Stimulated activated effector memory CD8-positive, alpha-beta T cell treated with anti-CD3 and anti-CD28 coated beads, Interleukin-12 subunit alpha, Interleukin-12 subunit beta, amount 100 ng/mL, for 72 hours (primary cell): ENCODE measurements around the gene ADGRV1.
"Not testable (repeated sequence)": the region's sequence is repeated elsewhere in the genome, so short reads cannot be mapped to it uniquely, and the experiment has no call there.

Experiments used
- ATAC-seq: fragments of 150-1000 bp; cut with Tn5 transposase; 2 replicates; pipeline ENCODE4 v1.10.0; 2021
- DNase-seq, 2 donors: peaks; one replicate each; pipeline ENCODE4 v3.0.0; 2021 to 2022; ENCODE audit warnings: low spot score in 2 of 2
- H3K27ac Mint-ChIP-seq: one replicate; pipeline ENCODE4 v1.8.0; 2022; ENCODE audit warnings: mild to moderate bottlenecking, mixed read lengths
- H3K36me3 Mint-ChIP-seq: one replicate; pipeline ENCODE4 v1.8.0; 2022; ENCODE audit warnings: mild to moderate bottlenecking, mixed read lengths
- H3K4me1 Mint-ChIP-seq: one replicate; pipeline ENCODE4 v1.8.0; 2022; ENCODE audit warnings: mixed read lengths
- H3K4me3 Mint-ChIP-seq: one replicate; pipeline ENCODE4 v1.8.0; 2022; ENCODE audit warnings: mild to moderate bottlenecking, mixed read lengths
- H3K9me3 Mint-ChIP-seq: one replicate; pipeline ENCODE4 v1.8.0; 2022; ENCODE audit warnings: mixed read lengths

Gene ADGRV1

DNA sequence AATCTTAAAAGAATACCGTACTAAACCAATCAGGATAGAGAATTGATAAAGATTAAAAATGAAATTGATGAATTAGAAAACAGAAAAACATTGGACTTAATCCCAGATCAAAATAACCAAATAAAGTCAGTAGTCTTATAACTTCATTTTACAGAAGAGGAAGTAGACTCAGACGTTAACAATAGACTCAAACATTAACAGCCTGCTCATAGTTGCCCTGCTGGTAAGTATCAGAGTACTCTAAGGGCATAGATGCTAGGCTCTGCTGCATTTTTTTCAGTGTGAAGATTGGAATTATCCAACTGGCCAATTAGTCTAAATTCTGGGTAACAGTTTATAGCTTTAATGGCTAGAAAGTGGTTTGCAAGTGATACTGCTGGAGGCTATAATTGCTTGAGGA lies 42.9 kb downstream of the ADGRV1 start:
- DNase-seq (no peak), ATAC-seq (no peak)
- Mint-ChIP-seq H3K27ac (no peak overlapping the region), H3K36me3 (no peaks in the 10 kb centered on the region), H3K4me3 (no peak overlapping the region), H3K4me1 (no peaks in the 10 kb centered on the region), H3K9me3 (no peaks in the 10 kb centered on the region)

DNA sequence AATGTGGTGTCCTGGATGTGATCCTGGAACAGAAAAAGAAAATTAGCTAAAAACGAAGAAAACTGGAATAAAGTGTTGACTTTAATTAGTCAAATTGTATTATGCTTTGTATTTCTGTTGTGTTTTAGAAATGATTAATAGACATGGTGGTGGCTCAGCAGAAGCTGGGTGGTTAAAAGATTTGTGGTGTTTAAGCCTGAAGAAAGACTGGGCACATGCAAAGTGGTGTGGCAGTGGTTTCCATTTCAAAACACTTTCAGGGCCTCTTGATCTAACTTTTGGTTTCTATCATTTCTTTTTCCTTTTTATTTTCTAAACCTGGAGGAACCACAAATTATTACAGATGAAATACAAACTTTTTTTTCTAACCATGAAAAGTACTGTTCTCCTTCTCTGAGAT lies 44.1 kb downstream of the ADGRV1 start:
- Mint-ChIP-seq H3K4me3 (no peak overlapping the region), H3K4me1 (no peaks in the 10 kb centered on the region), H3K36me3 (no peaks in the 10 kb centered on the region), H3K9me3 (no peaks in the 10 kb centered on the region), H3K27ac (no peak overlapping the region)
- no peak for DNase-seq
- ATAC-seq: no peak

DNA sequence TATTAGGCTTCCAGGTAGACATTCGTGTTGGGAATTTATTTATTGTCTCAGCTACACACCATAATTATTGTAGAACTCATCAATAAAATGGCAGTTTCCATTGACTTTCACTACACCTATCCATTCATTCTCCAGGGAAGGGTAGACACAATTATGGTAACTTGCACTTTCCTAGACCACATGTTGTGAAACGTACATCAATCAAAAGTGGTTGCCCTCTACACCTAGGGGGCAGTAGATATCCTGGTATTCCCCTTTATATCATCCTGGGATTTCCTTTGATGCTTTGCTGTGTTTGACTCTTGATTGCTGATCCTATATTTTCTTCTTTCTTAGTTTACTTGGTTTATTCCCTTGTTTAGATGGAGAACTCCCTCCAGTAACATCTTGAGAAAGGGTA lies 47.9 kb downstream of the ADGRV1 start:
- no peak overlapping the region for H3K4me3 Mint-ChIP-seq
- H3K27ac Mint-ChIP-seq: no peak overlapping the region
- H3K36me3 Mint-ChIP-seq: no peaks in the 10 kb centered on the region
- ATAC-seq: no peak
- H3K9me3 Mint-ChIP-seq: no peaks in the 10 kb centered on the region
- H3K4me1 Mint-ChIP-seq: no peaks in the 10 kb centered on the region
- no peak for DNase-seq

DNA sequence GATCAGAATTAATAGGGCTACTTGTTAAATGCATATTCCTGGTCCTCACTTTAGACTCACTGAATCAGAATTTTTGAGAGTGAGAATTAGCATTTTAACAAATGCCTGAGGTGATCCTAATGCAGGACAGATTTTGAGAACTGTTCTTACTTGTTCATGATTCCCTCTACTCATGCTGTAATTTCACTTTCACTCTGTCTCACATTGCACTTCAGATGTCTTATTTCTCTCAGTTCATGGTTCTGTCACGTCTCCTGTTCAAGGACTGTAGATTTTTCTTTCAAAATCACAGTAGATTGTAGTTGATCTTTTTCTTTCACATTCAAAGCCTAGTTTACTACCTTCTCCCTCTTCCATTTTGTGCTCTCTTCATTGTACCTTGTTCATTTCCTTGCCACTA lies 54.3 kb downstream of the ADGRV1 start:
- Mint-ChIP-seq H3K4me1 (peaks cover 8% of the 10 kb centered on the region), H3K36me3 (no peaks in the 10 kb centered on the region), H3K9me3 (no peaks in the 10 kb centered on the region), H3K27ac (no peak overlapping the region), H3K4me3 (no peak overlapping the region)
- DNase-seq: no peak
- ATAC-seq: no peak

DNA sequence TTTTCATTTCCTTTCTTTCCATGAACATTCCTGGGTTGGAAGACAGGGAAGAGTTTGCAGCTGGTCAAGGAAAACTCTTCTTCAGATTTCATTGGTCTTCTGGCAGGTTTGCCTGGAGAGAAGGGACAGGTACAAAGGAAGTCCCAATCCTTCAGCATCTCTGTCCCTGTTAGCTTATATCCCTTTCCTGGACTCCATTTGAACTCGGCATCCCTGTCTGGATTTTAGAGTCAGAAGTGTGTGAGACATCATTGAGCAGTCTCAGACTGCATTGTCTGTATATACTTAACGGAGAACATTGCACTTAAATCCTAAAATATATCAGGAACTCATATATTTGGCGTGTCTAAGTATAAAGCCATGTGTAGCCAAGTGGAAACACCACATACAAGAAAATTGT lies 54.9 kb downstream of the ADGRV1 start:
- DNase-seq: no peak
- ATAC-seq: no peak

DNA sequence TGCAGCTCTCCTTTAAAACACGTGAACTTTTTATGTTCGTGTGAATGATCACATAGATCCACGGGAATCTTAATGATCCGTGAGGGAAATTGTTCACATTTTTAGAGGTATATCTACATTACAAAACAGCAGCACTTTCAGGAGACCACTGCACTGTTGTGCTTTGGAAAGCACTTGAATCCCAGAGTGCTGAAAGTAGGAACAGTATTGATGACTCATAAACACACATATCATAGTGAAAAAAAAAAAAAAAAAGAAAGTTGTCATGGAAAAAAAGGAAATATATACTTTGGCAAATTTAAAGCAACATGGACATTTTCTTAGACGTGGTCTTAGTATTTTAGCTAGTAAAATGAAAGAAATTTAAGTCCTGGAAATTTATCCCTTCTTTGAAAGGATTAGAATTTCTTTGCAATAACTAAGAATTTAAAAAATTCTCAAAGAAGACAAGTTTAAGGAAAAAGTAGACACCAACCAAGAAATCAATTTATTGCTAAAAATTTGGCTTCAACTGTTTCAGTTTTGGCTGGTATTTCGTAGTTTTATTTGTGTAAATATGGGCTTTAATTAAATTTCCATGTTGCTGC lies 55.4 kb downstream of the ADGRV1 start:
- Mint-ChIP-seq H3K36me3 (no peaks in the 10 kb centered on the region), H3K4me1 (peaks cover 8% of the 10 kb centered on the region), H3K4me3 (no peak overlapping the region), H3K9me3 (no peaks in the 10 kb centered on the region), H3K27ac (no peak overlapping the region)
- DNase-seq: no peak
- no peak for ATAC-seq

More for the DNA sequence above, 54.9 kb downstream of the ADGRV1 start:
- no peak overlapping the region for H3K27ac Mint-ChIP-seq
- H3K9me3 Mint-ChIP-seq: no peaks in the 10 kb centered on the region
- no peaks in the 10 kb centered on the region for H3K36me3 Mint-ChIP-seq
- H3K4me3 Mint-ChIP-seq: no peak overlapping the region
- H3K4me1 Mint-ChIP-seq: peaks cover 8% of the 10 kb centered on the region

DNA sequence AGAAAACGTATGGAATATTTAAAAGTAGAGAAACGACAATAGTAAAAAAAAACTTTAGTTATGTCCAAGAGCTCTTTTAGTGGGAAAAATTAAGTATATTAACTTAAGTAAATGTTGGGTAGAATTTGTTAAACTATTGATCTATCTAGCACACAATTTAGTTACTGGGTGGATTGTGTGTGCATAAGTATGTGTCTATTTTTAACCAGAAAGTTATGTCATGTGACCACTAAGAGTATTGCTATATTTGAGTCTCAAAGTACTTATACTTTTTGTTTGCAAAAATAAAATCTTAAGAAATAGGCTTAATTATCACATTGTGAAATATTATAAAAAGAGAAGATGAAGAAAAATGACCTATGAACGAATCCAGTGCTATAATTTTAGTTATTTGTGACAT lies 56.8 kb downstream of the ADGRV1 start:
- Mint-ChIP-seq H3K4me1 (peaks cover 8% of the 10 kb centered on the region), H3K9me3 (no peaks in the 10 kb centered on the region), H3K4me3 (no peak overlapping the region), H3K36me3 (no peaks in the 10 kb centered on the region), H3K27ac (no peak overlapping the region)
- DNase-seq (no peak), ATAC-seq (no peak)

DNA sequence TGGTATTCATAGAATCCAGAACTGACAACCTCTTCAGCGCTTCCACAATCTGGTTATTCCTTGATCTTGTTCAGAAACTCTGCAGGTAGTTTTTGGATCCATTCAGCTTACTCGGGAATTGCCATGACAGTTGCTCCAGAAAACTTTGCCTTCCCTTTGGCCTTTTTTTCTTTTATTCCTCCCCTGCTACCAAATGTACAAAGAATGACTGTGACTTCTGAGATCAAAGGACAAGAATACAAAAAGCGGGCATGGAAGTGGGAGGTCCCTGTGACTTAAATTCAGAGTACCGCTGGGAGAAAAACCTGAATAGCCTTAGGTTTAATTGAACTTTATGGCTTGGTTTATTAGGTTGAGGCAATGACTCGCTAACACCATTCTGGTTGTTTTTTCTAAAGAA lies 59.5 kb downstream of the ADGRV1 start:
- DNase-seq (no peak), ATAC-seq (no peak)
- H3K27ac Mint-ChIP-seq: no peak overlapping the region
- peaks cover 5% of the 10 kb centered on the region for H3K4me1 Mint-ChIP-seq
- no peaks in the 10 kb centered on the region for H3K9me3 Mint-ChIP-seq
- H3K36me3 Mint-ChIP-seq: no peaks in the 10 kb centered on the region
- H3K4me3 Mint-ChIP-seq: no peak overlapping the region

DNA sequence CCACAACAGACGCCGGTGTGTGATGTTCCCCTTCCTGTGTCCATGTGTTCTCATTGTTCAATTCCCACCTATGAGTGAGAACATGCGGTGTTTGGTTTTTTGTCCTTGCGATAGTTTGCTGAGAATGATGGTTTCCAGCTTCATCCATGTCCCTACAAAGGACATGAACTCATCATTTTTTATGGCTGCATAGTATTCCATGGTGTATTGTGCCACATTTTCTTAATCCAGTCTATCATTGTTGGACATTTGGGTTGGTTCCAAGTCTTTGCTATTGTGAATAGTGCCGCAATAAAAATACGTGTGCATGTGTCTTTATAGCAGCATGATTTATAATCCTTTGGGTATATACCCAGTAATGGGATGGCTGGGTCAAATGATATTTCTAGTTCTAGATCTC lies 61.2 kb downstream of the ADGRV1 start:
- H3K9me3 Mint-ChIP-seq, ATAC-seq, H3K4me3 Mint-ChIP-seq, H3K36me3 Mint-ChIP-seq, H3K27ac Mint-ChIP-seq, DNase-seq, H3K4me1 Mint-ChIP-seq: not testable (repeated sequence)

DNA sequence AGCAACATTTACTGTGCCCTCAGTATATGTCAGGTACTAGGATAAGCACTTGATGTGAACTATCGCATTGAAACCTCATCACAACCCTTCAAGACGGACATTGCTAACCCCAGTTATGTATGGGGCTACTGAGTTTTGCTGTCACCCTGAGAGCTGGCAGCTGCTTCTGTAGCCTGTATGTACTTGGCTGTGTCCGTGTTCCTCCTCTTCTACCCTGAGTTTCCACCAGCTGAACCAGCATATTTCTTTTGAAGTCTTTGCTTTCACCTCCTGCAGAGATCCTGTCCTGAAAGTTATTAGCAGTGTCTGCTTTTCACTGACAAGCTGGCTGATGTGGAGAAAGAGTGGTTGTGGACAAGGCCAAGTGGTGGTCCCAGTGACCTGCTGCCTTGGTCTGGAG lies 63.3 kb downstream of the ADGRV1 start:
- H3K27ac Mint-ChIP-seq: no peak overlapping the region
- no peak overlapping the region for H3K4me3 Mint-ChIP-seq
- no peaks in the 10 kb centered on the region for H3K9me3 Mint-ChIP-seq
- H3K36me3 Mint-ChIP-seq: no peaks in the 10 kb centered on the region
- DNase-seq: no peak
- ATAC-seq: no peak
- no peaks in the 10 kb centered on the region for H3K4me1 Mint-ChIP-seq

DNA sequence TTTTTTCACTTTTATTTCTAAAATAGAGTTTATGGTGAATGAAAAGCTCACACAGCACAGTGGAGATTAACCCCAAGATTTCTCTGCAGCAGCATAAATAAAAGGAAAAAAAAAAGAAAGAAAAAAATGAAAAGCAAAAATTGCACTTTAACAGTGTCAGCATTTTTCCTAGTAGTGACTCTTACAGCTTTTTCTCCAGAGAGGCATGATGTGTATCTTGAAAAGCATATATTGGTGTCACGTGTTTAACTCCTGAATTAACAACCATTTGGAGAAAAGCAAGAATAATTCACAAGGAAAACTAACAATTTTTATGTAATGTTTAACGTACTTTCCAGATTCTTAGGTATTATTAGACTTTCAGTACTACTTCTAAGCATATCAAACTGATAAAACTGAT lies 67.9 kb downstream of the ADGRV1 start:
- no peak for ATAC-seq
- Mint-ChIP-seq H3K4me1 (no peaks in the 10 kb centered on the region), H3K4me3 (no peak overlapping the region), H3K27ac (no peak overlapping the region), H3K9me3 (no peaks in the 10 kb centered on the region), H3K36me3 (no peaks in the 10 kb centered on the region)
- DNase-seq: no peak

DNA sequence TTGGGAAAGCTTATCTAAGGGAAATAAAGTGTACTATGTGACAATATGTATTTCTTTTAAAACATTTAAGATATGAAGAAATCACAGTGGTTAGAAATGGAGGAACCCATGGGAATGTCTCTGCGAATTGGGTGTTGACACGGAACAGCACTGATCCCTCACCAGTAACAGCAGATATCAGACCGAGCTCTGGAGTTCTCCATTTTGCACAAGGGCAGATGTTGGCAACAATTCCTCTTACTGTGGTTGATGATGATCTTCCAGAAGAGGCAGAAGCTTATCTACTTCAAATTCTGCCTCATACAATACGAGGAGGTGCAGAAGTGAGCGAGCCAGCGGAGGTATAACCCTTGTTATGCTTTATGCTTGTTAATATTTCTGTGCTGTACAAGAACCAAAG lies 69.9 kb downstream of the ADGRV1 start:
- no peak overlapping the region for H3K27ac Mint-ChIP-seq
- H3K4me1 Mint-ChIP-seq: no peaks in the 10 kb centered on the region
- no peak overlapping the region for H3K4me3 Mint-ChIP-seq
- DNase-seq (no peak), ATAC-seq (no peak)
- no peaks in the 10 kb centered on the region for H3K36me3 Mint-ChIP-seq
- no peaks in the 10 kb centered on the region for H3K9me3 Mint-ChIP-seq

DNA sequence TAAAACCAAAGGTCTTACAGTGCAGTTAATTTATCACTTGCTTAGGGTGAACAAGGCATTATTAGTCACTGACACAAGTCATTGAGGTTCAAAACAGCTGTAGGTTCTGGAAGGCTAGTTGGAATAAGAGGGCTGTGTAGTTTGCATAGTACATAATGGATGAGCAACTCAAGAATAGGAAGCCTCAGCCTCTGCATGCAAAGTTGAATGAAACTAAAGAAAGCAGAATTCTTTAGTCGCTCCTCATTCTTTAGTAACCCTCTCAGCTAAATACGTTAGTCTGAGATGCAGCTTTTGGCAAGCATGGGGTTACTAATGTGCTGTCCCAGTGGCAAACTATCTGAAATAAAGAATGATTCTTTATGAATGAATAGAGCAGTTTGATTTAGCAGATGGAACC lies 74.2 kb downstream of the ADGRV1 start:
- Mint-ChIP-seq H3K4me1 (no peaks in the 10 kb centered on the region), H3K27ac (no peak overlapping the region), H3K4me3 (no peak overlapping the region), H3K36me3 (no peaks in the 10 kb centered on the region), H3K9me3 (no peaks in the 10 kb centered on the region)
- ATAC-seq (no peak), DNase-seq (no peak)

DNA sequence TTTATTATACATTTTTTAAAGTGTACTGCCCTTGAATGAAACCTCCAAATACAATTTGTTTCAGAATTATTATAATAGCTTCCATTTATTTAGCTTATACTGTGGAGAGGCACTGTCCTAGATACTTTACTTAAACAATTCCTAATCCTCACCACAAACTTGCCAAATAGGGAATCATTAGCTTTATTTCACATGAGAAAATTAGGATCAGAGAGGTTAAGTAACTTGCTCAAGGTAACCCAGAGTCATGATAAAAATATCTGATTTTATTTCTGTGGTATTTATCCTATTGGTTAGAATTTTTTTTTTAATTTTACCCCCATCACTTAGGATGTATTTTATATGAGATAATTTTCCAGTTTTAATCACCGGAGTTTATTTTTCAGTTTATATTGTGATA lies 78.4 kb downstream of the ADGRV1 start:
- no peak overlapping the region for H3K27ac Mint-ChIP-seq
- no peaks in the 10 kb centered on the region for H3K9me3 Mint-ChIP-seq
- no peaks in the 10 kb centered on the region for H3K4me1 Mint-ChIP-seq
- no peak overlapping the region for H3K4me3 Mint-ChIP-seq
- ATAC-seq (no peak), DNase-seq (no peak)
- no peaks in the 10 kb centered on the region for H3K36me3 Mint-ChIP-seq

DNA sequence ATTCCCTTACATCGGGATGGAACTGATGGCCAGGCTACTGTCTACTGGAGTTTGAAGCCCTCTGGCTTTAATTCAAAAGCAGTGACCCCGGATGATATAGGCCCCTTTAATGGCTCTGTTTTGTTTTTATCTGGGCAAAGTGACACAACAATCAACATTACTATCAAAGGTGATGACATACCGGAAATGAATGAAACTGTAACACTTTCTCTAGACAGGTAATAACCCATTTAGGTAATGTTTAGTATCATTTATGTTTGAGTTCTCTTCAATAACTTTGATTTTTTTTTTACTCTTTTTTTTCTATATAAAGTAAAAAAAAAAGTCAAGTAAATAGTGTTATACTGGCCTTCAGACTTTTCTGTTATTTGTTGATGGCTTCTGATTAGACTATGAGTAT lies 79.1 kb downstream of the ADGRV1 start:
- Mint-ChIP-seq H3K27ac (no peak overlapping the region), H3K9me3 (no peaks in the 10 kb centered on the region), H3K36me3 (no peaks in the 10 kb centered on the region), H3K4me1 (no peaks in the 10 kb centered on the region), H3K4me3 (no peak overlapping the region)
- ATAC-seq (no peak), DNase-seq (no peak)

DNA sequence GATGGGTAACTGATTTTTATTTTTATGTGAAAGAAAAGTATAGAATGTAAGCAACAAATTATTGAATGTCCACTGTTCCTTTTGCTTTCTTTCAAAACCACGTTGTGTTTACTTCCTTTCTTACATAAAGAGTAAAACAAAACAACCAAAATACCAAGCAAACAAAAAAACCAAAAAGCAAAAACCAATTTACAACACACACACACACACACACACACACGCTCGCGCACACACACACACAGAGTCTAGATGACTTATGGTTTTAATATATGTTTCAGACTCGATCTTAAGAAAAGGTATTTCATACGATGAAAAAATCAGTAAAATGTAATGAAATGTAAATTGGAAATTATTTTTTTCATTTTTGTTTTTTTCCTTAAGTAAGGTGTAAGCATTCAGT lies 80.3 kb downstream of the ADGRV1 start:
- Mint-ChIP-seq H3K27ac (no peak overlapping the region), H3K4me1 (no peaks in the 10 kb centered on the region), H3K9me3 (no peaks in the 10 kb centered on the region), H3K36me3 (no peaks in the 10 kb centered on the region), H3K4me3 (no peak overlapping the region)
- no peak for DNase-seq
- ATAC-seq: no peak

DNA sequence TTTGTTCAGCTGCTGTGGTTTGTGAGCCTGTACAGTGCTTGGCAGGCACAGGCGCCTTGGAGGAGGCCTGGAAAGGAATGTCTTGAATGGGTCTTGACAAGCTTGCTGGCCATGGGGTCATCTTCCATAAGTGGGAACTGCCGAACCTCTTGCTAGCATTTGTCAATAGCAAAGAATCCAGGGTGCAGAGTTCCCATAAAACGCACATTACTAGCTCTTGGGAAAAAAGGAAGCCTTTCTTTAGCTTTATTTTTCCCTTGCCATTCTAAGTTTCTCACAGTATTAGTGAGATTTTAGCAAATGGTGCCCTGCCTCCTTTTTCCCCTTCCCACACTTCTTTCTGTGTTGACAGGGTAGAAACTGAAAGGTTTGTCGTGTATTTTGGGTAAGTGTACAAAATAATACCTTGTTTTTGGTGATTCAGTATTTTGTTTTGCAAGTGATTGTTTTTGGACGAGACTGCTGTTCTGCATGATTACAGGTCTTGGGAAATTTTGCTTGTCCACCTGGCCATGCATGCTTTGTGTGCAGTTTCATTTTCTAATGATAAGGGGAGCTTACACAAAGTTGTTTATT lies 82.0 kb downstream of the ADGRV1 start:
- H3K4me3 Mint-ChIP-seq: no peak overlapping the region
- DNase-seq: no peak

More for the DNA sequence above, 82.0 kb downstream of the ADGRV1 start:
- no peak overlapping the region for H3K27ac Mint-ChIP-seq
- ATAC-seq: no peak
- H3K36me3 Mint-ChIP-seq: no peaks in the 10 kb centered on the region
- H3K4me1 Mint-ChIP-seq: no peaks in the 10 kb centered on the region
- H3K9me3 Mint-ChIP-seq: no peaks in the 10 kb centered on the region
